ENCODE data around the gene POLR1G. TPM values are rescaled to one million over a fixed set of nuclear protein-coding genes. Genes with fewer than 3 reads are reported as not detected.

POLR1G gene
- total and polyA plus RNA-seq, 9 of the 15 experiments (the other 6 are each of a cell fraction or from before 2014, with no cell fraction given), result 3.0 to 50.1 (median 27.4) TPM

DNA sequence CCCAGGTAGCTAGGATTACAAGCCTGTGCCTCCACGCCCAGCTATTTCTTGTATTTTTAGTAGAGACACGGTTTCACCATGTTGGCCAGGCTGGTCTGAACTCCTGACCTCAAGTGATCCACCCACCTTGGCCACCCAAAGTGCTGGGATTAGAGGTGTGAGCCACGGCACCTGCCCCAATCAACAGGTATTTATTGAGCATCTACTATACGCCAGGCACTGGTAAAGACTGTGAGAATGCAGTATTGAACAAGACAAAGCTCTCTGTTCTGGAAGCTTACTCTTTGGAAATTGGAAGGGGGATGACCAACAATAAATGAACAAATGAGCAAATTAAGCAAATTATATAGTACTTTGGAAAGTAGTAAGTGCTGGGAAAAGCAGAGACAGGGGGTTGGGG lies 38.7 kb downstream of the POLR1G start:
- intact Hi-C loops (cut with micrococcal nuclease) (no loop called here), in situ Hi-C loops (cut with MboI) (no loop called here)
- no peak overlapping the region; the same call in 1 of the 2 replicates for H3K4me3 ChIP-seq
- no peaks in the 10 kb centered on the region for H3K36me3 ChIP-seq (ENCODE audit: control insufficient read depth, insufficient read depth, low read length)
- H3K9ac ChIP-seq (ENCODE audit: insufficient read depth in 1 of 2, low read depth in 2 of 2, low read length in 2 of 2), result peak overlapping the region; percentile 72 to 94
- no TSS peak for BruUV-seq (replicated peaks)
- no peak for FAIRE-seq
- POLR2A ChIA-PET, result interaction anchor here (0.8 to 1.8 kb wide), 3 partner anchors 11 to 40 kb away, joined by 3 to 19 read pairs (median 4); partner anchors contain the start of gene FOSB
- H4K20me1 ChIP-seq (replicated peaks; ENCODE audit: control insufficient read depth, insufficient read depth, low read length), result 0 out of 2 replicates have a peak, but pooled peaks cover 4% of the 10 kb centered on the region
- TF ChIP-seq ILF3 (IDR thresholded peaks at IDR 0.05; ENCODE audit: borderline replicate concordance) (no peak), BCOR (IDR thresholded peaks at IDR 0.05) (0 out of 2 replicates have a peak, but pooled peaks have one; percentile 29), ZNF124 (CRISPR knock-in tag; IDR thresholded peaks at IDR 0.05) (no peak), ZNF316 (IDR thresholded peaks at IDR 0.05) (0 out of 2 replicates have a peak, but pooled peaks have one; percentile 16), POU5F1 (IDR thresholded peaks at IDR 0.05; ENCODE audit: borderline replicate concordance, low read depth, low read length, partially characterized antibody) (no peak)
- TF ChIP-seq, protein P1, sequence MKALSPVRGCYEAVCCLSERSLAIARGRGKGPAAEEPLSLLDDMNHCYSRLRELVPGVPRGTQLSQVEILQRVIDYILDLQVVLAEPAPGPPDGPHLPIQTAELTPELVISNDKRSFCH (CRISPR knock-in tag; IDR thresholded peaks at IDR 0.05), result no peak
- TF ChIP-seq, protein P1 (tag; IDR thresholded peaks at IDR 0.05), result no peak
- TF ChIP-seq, protein P2, sequence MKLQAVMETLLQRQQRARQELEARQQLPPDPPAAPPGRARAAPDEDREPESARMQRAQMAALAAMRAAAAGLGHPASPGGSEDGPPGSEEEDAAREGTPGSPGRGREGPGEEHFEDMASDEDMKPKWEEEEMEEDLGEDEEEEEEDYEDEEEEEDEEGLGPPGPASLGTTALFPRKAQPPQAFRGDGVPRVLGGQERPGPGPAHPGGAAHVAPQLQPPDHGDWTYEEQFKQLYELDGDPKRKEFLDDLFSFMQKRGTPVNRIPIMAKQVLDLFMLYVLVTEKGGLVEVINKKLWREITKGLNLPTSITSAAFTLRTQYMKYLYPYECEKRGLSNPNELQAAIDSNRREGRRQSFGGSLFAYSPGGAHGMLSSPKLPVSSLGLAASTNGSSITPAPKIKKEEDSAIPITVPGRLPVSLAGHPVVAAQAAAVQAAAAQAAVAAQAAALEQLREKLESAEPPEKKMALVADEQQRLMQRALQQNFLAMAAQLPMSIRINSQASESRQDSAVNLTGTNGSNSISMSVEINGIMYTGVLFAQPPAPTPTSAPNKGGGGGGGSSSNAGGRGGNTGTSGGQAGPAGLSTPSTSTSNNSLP (IDR thresholded peaks at IDR 0.05; ENCODE audit: borderline replicate concordance, low read depth, low read length), result no peak
- H3K9me3 ChIP-seq (replicated peaks; ENCODE audit: control insufficient read depth, insufficient read depth, low read depth, low read length), result no peaks in the 10 kb centered on the region
- no peak for DNase-seq (ENCODE audit: extremely low read depth in 1 of 4, low spot score in 3 of 4)
- no peaks in the 10 kb centered on the region for H3K27me3 ChIP-seq (ENCODE audit: control insufficient read depth in 2 of 2, insufficient read depth in 2 of 2, low read length in 2 of 2)
- 67% methylated on average over 4 of the region's 4 CpGs for WGBS (ENCODE audit: insufficient coverage, low coverage, missing lambda C conversion rate)
- H3K4me1 ChIP-seq (replicated peaks in 1 of 2; ENCODE audit: control insufficient read depth in 2 of 2, insufficient read depth in 2 of 2, low read length in 2 of 2), result peaks cover 47 to 54% of the 10 kb centered on the region in 2 experiments
- no peaks in the 10 kb centered on the region for H3K79me2 ChIP-seq (ENCODE audit: control insufficient read depth, insufficient read depth, low read length)
- peak overlapping the region; percentile 92 for H3K27ac ChIP-seq (ENCODE audit: extremely low read depth, low read depth, low read length)
- no peak for ATAC-seq
- CTCF ChIA-PET (ENCODE audit: low intra/inter-chr PET ratio), result interaction anchor here (1.1 kb wide), 1 partner anchor 34 kb away, joined by 5 read pairs; no protein-coding TSS in a partner anchor
- no peaks in the 10 kb centered on the region for H3K9me1 ChIP-seq (ENCODE audit: control insufficient read depth, insufficient read depth, low read length)
- H3K4me2 ChIP-seq (ENCODE audit: insufficient read depth, low read length), result peak overlapping the region; percentile 80
- H2AFZ ChIP-seq (ENCODE audit: low read depth, low read length), result no peak overlapping the region

Measured in K562 (cell line).